22Rv1 (cell line): ENCODE results near the gene TPRG1L.

ENCODE experiments used
- ZFX ChIP-seq: fragments of 450-650 bp; IDR thresholded peaks from 2 replicates; pipeline ENCODE4 v1.6.1; 2017; ENCODE audit warnings: antibody characterized with exemption, borderline replicate concordance
- TF ChIP-seq, protein P1 (sequence below): fragments of 450-650 bp; IDR thresholded peaks from 2 replicates; pipeline ENCODE4 v1.5.1; 2017; ENCODE audit warnings: mild to moderate bottlenecking

- TF ChIP-seq, protein P1, sequence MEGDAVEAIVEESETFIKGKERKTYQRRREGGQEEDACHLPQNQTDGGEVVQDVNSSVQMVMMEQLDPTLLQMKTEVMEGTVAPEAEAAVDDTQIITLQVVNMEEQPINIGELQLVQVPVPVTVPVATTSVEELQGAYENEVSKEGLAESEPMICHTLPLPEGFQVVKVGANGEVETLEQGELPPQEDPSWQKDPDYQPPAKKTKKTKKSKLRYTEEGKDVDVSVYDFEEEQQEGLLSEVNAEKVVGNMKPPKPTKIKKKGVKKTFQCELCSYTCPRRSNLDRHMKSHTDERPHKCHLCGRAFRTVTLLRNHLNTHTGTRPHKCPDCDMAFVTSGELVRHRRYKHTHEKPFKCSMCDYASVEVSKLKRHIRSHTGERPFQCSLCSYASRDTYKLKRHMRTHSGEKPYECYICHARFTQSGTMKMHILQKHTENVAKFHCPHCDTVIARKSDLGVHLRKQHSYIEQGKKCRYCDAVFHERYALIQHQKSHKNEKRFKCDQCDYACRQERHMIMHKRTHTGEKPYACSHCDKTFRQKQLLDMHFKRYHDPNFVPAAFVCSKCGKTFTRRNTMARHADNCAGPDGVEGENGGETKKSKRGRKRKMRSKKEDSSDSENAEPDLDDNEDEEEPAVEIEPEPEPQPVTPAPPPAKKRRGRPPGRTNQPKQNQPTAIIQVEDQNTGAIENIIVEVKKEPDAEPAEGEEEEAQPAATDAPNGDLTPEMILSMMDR = no peak
- TF ChIP-seq ZFX = no peak
Observed at GRCh38 chr1:3632298-3632697, 7.5 kb downstream of the TPRG1L start.
